ENCODE data around the gene AADAT. TPM values are rescaled to one million over a fixed set of nuclear protein-coding genes. Genes with fewer than 3 reads are reported as not detected.
"Not testable (repeated sequence)": the region's sequence is repeated elsewhere in the genome, so short reads cannot be mapped to it uniquely, and the experiment has no call there.

Gene AADAT
- total RNA-seq, 2 donors from 2014 or later = 4.4 to 5.3 TPM

GRCh38 chr4:170052919-170053318 lies 36.8 kb downstream of the AADAT start:
- WGBS, 2 donors = 60 to 62% methylated on average over 5 of the region's 5 CpGs
- no peak for ATAC-seq
- H3K4me3 ChIP-seq = no peak overlapping the region
- H3K27ac ChIP-seq = no peak overlapping the region
- DNase-seq = no peak
- TF ChIP-seq POLR2A (IDR thresholded peaks at IDR 0.05) = no peak
- TF ChIP-seq, protein P1, sequence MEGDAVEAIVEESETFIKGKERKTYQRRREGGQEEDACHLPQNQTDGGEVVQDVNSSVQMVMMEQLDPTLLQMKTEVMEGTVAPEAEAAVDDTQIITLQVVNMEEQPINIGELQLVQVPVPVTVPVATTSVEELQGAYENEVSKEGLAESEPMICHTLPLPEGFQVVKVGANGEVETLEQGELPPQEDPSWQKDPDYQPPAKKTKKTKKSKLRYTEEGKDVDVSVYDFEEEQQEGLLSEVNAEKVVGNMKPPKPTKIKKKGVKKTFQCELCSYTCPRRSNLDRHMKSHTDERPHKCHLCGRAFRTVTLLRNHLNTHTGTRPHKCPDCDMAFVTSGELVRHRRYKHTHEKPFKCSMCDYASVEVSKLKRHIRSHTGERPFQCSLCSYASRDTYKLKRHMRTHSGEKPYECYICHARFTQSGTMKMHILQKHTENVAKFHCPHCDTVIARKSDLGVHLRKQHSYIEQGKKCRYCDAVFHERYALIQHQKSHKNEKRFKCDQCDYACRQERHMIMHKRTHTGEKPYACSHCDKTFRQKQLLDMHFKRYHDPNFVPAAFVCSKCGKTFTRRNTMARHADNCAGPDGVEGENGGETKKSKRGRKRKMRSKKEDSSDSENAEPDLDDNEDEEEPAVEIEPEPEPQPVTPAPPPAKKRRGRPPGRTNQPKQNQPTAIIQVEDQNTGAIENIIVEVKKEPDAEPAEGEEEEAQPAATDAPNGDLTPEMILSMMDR (IDR thresholded peaks at IDR 0.05) = no peak
- no peaks in the 10 kb centered on the region for H3K4me1 ChIP-seq
- no peaks in the 10 kb centered on the region for H3K36me3 ChIP-seq (replicated peaks in 1 of 2; ENCODE audit: insufficient read depth in 1 of 2, low read depth in 2 of 2)
- no peaks in the 10 kb centered on the region for H3K27me3 ChIP-seq
- intact Hi-C loops (cut with DNase I) = loop anchor here (5.0 kb wide), 1 partner anchor 246 kb away; no protein-coding TSS in a partner anchor
- H3K9me3 ChIP-seq = no peaks in the 10 kb centered on the region

- no peaks in the 10 kb centered on the region for H3K4me1 ChIP-seq
- ATAC-seq (no peak), DNase-seq (no peak)
- H3K36me3 ChIP-seq (replicated peaks in 1 of 2; ENCODE audit: insufficient read depth in 1 of 2, low read depth in 2 of 2) = no peaks in the 10 kb centered on the region
- no peak for TF ChIP-seq POLR2A (IDR thresholded peaks at IDR 0.05)
- TF ChIP-seq, protein P1 (IDR thresholded peaks at IDR 0.05) = no peak
- WGBS, 2 donors = 78 to 83% methylated on average over 2 of the region's 2 CpGs
- intact Hi-C loops (cut with DNase I) = loop anchor here (5.0 kb wide), 1 partner anchor 244 kb away; no protein-coding TSS in a partner anchor
- no peaks in the 10 kb centered on the region for H3K27me3 ChIP-seq
- no peak overlapping the region for H3K27ac ChIP-seq
- H3K4me3 ChIP-seq = no peak overlapping the region
- no peaks in the 10 kb centered on the region for H3K9me3 ChIP-seq
Observed at GRCh38 chr4:170051402-170051801, 38.4 kb downstream of the AADAT start.

GRCh38 chr4:170049766-170050165 lies 40.0 kb downstream of the AADAT start:
- DNase-seq (no peak), ATAC-seq (no peak)
- 65% methylated on average over 6 of the region's 6 CpGs for WGBS, 2 donors
- Histone ChIP-seq H3K36me3 (replicated peaks in 1 of 2; ENCODE audit: insufficient read depth in 1 of 2, low read depth in 2 of 2) (no peaks in the 10 kb centered on the region), H3K4me3 (no peak overlapping the region), H3K27ac (no peak overlapping the region), H3K9me3 (no peaks in the 10 kb centered on the region), H3K27me3 (no peaks in the 10 kb centered on the region), H3K4me1 (no peaks in the 10 kb centered on the region)
- intact Hi-C loops (cut with DNase I) = loop anchor here (5.0 kb wide), 1 partner anchor 242 kb away; no protein-coding TSS in a partner anchor
- TF ChIP-seq POLR2A (IDR thresholded peaks at IDR 0.05) = no peak
- TF ChIP-seq, protein P1 (IDR thresholded peaks at IDR 0.05) = no peak

- Histone ChIP-seq H3K4me3 (no peak overlapping the region), H3K36me3 (replicated peaks in 1 of 2; ENCODE audit: insufficient read depth in 1 of 2, low read depth in 2 of 2) (no peaks in the 10 kb centered on the region), H3K4me1 (no peaks in the 10 kb centered on the region), H3K27ac (no peak overlapping the region), H3K27me3 (no peaks in the 10 kb centered on the region), H3K9me3 (no peaks in the 10 kb centered on the region)
- intact Hi-C loops (cut with DNase I) = no loop called here
- ATAC-seq (no peak), DNase-seq (peak; percentile 61 to 74 (median 70))
- no peak for TF ChIP-seq POLR2A (IDR thresholded peaks at IDR 0.05)
- TF ChIP-seq, protein P1 (IDR thresholded peaks at IDR 0.05) = peak; percentile 42 to 89 (median 81)
- 9 to 12% methylated on average over 4 of the region's 4 CpGs for WGBS, 2 donors
Observed at GRCh38 chr4:170047771-170048354, 41.9 kb downstream of the AADAT start.

DNA sequence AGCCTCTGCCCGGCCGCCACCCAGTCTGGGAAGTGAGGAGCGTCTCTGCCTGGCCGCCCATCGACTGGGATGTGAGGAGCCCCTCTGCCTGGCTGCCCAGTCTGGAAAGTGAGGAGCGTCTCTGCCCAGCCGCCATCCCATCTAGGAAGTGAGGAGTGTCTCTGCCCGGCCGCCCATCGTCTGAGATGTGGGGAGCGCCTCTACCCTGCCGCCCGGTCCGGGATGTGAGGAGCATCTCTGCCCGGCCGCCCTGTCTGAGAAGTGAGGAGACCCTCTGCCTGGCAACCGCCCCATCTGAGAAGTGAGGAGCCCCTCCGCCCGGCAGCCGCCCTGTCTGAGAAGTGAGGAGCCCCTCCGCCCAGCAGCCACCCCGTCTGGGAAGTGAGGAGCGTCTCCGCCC lies 43.6 kb downstream of the AADAT start:
- H3K4me1 ChIP-seq; ATAC-seq; DNase-seq; H3K9me3 ChIP-seq; H3K27ac ChIP-seq; H3K27me3 ChIP-seq; H3K4me3 ChIP-seq; intact Hi-C loops (cut with DNase I); H3K36me3 ChIP-seq (replicated peaks in 1 of 2; ENCODE audit: insufficient read depth in 1 of 2, low read depth in 2 of 2): not testable (repeated sequence)
- 94% methylated on average over 12 of the region's 24 CpGs; no CpG with 5 or more reads in 1 of the 2 donors for WGBS, 2 donors

Data from body of pancreas (tissue), 4 donors.